HG03521 (cell line): ENCODE measurements around the gene ARHGAP8.

Experiments used
- ATAC-seq: cut with Tn5 transposase; IDR thresholded peaks from one replicate; pipeline ENCODE4 v1.9.1; 2021; ENCODE audit warnings: mild to moderate bottlenecking, moderate library complexity; ENCODE audit not compliant: unreplicated experiment

The ARHGAP8 gene

GRCh38 chr22:44764974-44765373 is 12.6 kb downstream of the ARHGAP8 start:
- ATAC-seq, result no peak

- no peak for ATAC-seq
These were observed 13.4 kb downstream of the ARHGAP8 start for GRCh38 chr22:44765571-44766285.

GRCh38 chr22:44773082-44773481 is 20.7 kb downstream of the ARHGAP8 start:
- no peak for ATAC-seq

GRCh38 chr22:44775862-44776261 is 23.5 kb downstream of the ARHGAP8 start:
- no peak for ATAC-seq

- ATAC-seq, result no peak
These were observed 24.4 kb downstream of the ARHGAP8 start for GRCh38 chr22:44776605-44777363.

- no peak for ATAC-seq
These were observed 25.0 kb downstream of the ARHGAP8 start for GRCh38 chr22:44777364-44777755.

- ATAC-seq, result no peak
These were observed 28.6 kb downstream of the ARHGAP8 start for GRCh38 chr22:44780876-44781449.

- no peak for ATAC-seq
These were observed 30.1 kb downstream of the ARHGAP8 start for GRCh38 chr22:44782363-44782963.

- no peak for ATAC-seq
These were observed 30.7 kb downstream of the ARHGAP8 start for GRCh38 chr22:44783091-44783490.

GRCh38 chr22:44783581-44783980 is 31.2 kb downstream of the ARHGAP8 start:
- no peak for ATAC-seq

GRCh38 chr22:44786136-44786535 is 33.8 kb downstream of the ARHGAP8 start:
- no peak for ATAC-seq

- ATAC-seq, result no peak
These were observed 34.2 kb downstream of the ARHGAP8 start for GRCh38 chr22:44786610-44787009.

- no peak for ATAC-seq
These were observed 35.5 kb downstream of the ARHGAP8 start for GRCh38 chr22:44787832-44788231.

GRCh38 chr22:44793106-44793505 is 40.7 kb downstream of the ARHGAP8 start:
- no peak for ATAC-seq

- no peak for ATAC-seq
These were observed 41.3 kb downstream of the ARHGAP8 start for GRCh38 chr22:44793506-44794172.

- ATAC-seq, result no peak
These were observed 43.6 kb downstream of the ARHGAP8 start for GRCh38 chr22:44795701-44796630.

- ATAC-seq, result no peak
These were observed 44.9 kb downstream of the ARHGAP8 start for GRCh38 chr22:44797181-44797725.

GRCh38 chr22:44799077-44799945 is 46.9 kb downstream of the ARHGAP8 start:
- ATAC-seq, result no peak
